Measurements from ENCODE around the gene FAM78B. TPM values are rescaled to one million over a fixed set of nuclear protein-coding genes. Genes with fewer than 3 reads are reported as not detected.

The FAM78B gene
- total and polyA plus RNA-seq, 4 donors, result 0.26 to 3.4 (median 1.1) TPM

DNA sequence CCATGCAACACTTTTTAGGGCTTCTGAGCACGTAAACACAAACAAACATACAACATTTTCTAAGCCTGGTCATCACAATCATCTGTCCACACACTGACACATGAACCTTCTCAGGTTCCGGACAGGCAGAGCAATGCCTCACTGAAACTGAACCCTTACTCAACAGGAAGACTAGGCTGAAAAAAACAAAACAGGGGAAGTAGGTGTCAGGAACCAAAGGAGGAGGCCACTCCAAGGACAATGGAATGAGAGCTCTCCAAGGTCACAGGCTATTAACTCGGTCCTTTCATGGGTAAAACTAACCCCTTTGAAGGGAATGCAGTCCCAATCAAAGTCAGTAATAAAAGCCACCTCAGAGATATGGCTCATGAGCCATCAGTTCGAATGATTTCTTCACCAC is 76.6 kb downstream of the FAM78B start:
- H3K27ac ChIP-seq (ENCODE audit: low read depth in 1 of 2, low read length in 2 of 2), result no peak overlapping the region
- intact Hi-C loops (cut with DNase I), result no loop called here
- no peaks in the 10 kb centered on the region for H3K9me3 ChIP-seq (ENCODE audit: control insufficient read depth, low read length)
- 47 to 50% methylated on average over 4 of the region's 4 CpGs for WGBS, 2 donors
- no peak overlapping the region for H3K4me3 ChIP-seq (ENCODE audit: low read length in 2 of 2)
- no peak for DNase-seq
- no peaks in the 10 kb centered on the region for H3K27me3 ChIP-seq (ENCODE audit: control insufficient read depth in 1 of 2, insufficient read depth in 2 of 2, low read length in 1 of 2)
- H3K4me1 ChIP-seq (ENCODE audit: control insufficient read depth in 1 of 2, insufficient read depth in 2 of 2, low read length in 2 of 2), result no peaks in the 10 kb centered on the region
- H3K36me3 ChIP-seq (ENCODE audit: control insufficient read depth in 1 of 2, insufficient read depth in 2 of 2, low read length in 1 of 2), result no peaks in the 10 kb centered on the region
- ATAC-seq (ENCODE audit: low FRiP score), result no peak

DNA sequence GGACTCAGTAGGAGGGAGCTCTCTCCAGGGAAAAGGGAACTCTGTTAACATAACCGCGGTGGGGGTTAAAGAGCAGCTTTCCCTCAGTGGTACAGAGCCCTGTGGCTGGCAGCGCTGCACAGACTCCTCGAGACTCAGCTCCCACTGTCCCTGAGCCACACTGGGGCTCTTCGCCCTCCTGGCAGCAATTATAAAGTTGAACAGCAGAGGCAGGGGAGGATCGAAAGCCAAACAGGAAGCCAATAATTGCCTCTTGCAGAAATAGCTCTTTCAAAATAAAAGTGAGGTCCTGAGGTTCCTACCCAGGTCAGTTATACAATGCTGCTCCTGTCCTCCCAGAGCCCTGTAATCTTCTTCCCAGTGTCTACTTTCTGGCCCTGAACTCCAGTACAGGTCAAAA is 77.0 kb downstream of the FAM78B start:
- H3K36me3 ChIP-seq (ENCODE audit: control insufficient read depth in 1 of 2, insufficient read depth in 2 of 2, low read length in 1 of 2), result no peaks in the 10 kb centered on the region
- WGBS, 2 donors, result 12% methylated on average over 6 of the region's 6 CpGs
- ATAC-seq (ENCODE audit: low FRiP score) (no peak), DNase-seq (no peak)
- no peak overlapping the region for H3K4me3 ChIP-seq (ENCODE audit: low read length in 2 of 2)
- H3K9me3 ChIP-seq (ENCODE audit: control insufficient read depth, low read length), result no peaks in the 10 kb centered on the region
- H3K27me3 ChIP-seq (ENCODE audit: control insufficient read depth in 1 of 2, insufficient read depth in 2 of 2, low read length in 1 of 2), result no peaks in the 10 kb centered on the region
- no peaks in the 10 kb centered on the region for H3K4me1 ChIP-seq (ENCODE audit: control insufficient read depth in 1 of 2, insufficient read depth in 2 of 2, low read length in 2 of 2)
- intact Hi-C loops (cut with DNase I), result no loop called here
- H3K27ac ChIP-seq (ENCODE audit: low read depth in 1 of 2, low read length in 2 of 2), result no peak overlapping the region

GRCh38 chr1:166088572-166088955 is 78.2 kb downstream of the FAM78B start:
- Histone ChIP-seq H3K4me1 (ENCODE audit: control insufficient read depth in 1 of 2, insufficient read depth in 2 of 2, low read length in 2 of 2) (no peaks in the 10 kb centered on the region), H3K9me3 (ENCODE audit: control insufficient read depth, low read length) (no peaks in the 10 kb centered on the region), H3K4me3 (ENCODE audit: low read length in 2 of 2) (no peak overlapping the region), H3K27ac (ENCODE audit: low read depth in 1 of 2, low read length in 2 of 2) (no peak overlapping the region), H3K27me3 (ENCODE audit: control insufficient read depth in 1 of 2, insufficient read depth in 2 of 2, low read length in 1 of 2) (no peaks in the 10 kb centered on the region), H3K36me3 (ENCODE audit: control insufficient read depth in 1 of 2, insufficient read depth in 2 of 2, low read length in 1 of 2) (no peaks in the 10 kb centered on the region)
- ATAC-seq (ENCODE audit: low FRiP score) (no peak), DNase-seq (no peak)
- intact Hi-C loops (cut with DNase I), result no loop called here
- 66 to 71% methylated on average over 4 of the region's 4 CpGs for WGBS, 2 donors

GRCh38 chr1:166087734-166088571 is 78.8 kb downstream of the FAM78B start:
- no peaks in the 10 kb centered on the region for H3K4me1 ChIP-seq (ENCODE audit: control insufficient read depth in 1 of 2, insufficient read depth in 2 of 2, low read length in 2 of 2)
- no peaks in the 10 kb centered on the region for H3K27me3 ChIP-seq (ENCODE audit: control insufficient read depth in 1 of 2, insufficient read depth in 2 of 2, low read length in 1 of 2)
- H3K4me3 ChIP-seq (ENCODE audit: low read length in 2 of 2), result no peak overlapping the region
- intact Hi-C loops (cut with DNase I), result no loop called here
- DNase-seq (no peak), ATAC-seq (ENCODE audit: low FRiP score) (no peak)
- H3K36me3 ChIP-seq (ENCODE audit: control insufficient read depth in 1 of 2, insufficient read depth in 2 of 2, low read length in 1 of 2), result no peaks in the 10 kb centered on the region
- 69 to 77% methylated on average over 8 of the region's 8 CpGs for WGBS, 2 donors
- no peak overlapping the region for H3K27ac ChIP-seq (ENCODE audit: low read depth in 1 of 2, low read length in 2 of 2)
- no peaks in the 10 kb centered on the region for H3K9me3 ChIP-seq (ENCODE audit: control insufficient read depth, low read length)

DNA sequence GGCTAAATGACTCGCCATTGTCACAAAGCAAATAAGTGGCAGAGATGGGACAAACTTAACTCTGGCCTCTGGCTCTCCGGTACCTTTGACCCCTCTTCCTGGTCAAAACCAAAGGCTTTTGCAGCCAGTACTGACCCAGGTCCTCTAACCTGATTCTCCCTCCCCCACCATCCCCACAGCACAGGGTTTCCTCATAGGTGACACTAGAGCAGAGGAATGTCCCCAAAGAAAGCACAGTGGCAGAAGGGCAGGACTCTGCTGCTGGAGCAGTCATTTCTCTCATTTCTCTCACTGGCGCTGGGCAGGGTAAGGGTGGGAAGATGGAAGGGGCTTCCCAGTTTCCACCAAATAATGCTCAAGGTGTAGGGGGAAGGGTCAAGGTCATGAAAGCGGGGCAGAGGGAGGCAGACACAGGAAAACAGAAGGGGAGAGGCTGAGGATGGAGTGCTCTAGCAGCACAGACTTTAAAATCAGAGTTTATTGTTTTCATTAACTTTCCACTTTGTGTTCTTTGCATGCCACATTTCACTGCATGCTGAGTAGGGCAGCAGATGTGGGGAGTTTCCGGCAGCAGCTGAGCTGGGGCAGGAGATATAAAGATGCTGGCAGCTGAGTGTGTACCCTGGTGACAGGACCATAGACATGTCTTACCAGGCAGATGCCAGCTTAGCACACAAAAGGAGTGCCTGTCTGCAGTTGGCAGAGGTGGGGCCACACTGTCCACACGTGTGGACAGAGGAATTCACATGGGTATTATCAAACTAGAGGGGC is 80.5 kb downstream of the FAM78B start:
- WGBS, 2 donors, result 50 to 53% methylated on average over 6 of the region's 6 CpGs
- H3K4me3 ChIP-seq (ENCODE audit: low read length in 2 of 2), result no peak overlapping the region
- H3K27ac ChIP-seq (ENCODE audit: low read depth in 1 of 2, low read length in 2 of 2), result no peak overlapping the region
- intact Hi-C loops (cut with DNase I), result no loop called here
- DNase-seq (no peak), ATAC-seq (ENCODE audit: low FRiP score) (no peak)
- H3K9me3 ChIP-seq (ENCODE audit: control insufficient read depth, low read length), result no peaks in the 10 kb centered on the region
- no peaks in the 10 kb centered on the region for H3K4me1 ChIP-seq (ENCODE audit: control insufficient read depth in 1 of 2, insufficient read depth in 2 of 2, low read length in 2 of 2)
- no peaks in the 10 kb centered on the region for H3K27me3 ChIP-seq (ENCODE audit: control insufficient read depth in 1 of 2, insufficient read depth in 2 of 2, low read length in 1 of 2)
- H3K36me3 ChIP-seq (ENCODE audit: control insufficient read depth in 1 of 2, insufficient read depth in 2 of 2, low read length in 1 of 2), result no peaks in the 10 kb centered on the region

DNA sequence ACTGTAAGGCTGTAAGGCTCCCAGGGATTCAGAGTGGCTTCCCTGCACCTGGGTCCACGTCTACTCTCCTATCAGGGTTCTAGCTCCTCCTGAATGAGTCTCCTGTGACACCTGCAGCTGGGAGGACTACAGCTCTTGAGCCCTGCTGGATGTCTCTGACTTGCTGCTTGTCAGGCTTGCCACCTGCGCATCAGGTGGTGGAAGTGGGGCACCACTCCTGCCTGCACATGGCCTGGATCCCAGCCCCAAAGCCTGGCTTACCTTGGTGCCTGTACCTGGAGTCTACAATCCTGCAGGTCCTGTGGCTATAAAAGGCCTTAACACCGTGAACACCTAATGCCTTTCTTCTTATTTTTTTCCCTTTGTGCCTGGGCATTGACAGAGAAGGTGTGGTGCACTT is 82.2 kb downstream of the FAM78B start:
- Histone ChIP-seq H3K4me1 (ENCODE audit: control insufficient read depth in 1 of 2, insufficient read depth in 2 of 2, low read length in 2 of 2) (no peaks in the 10 kb centered on the region), H3K4me3 (ENCODE audit: low read length in 2 of 2) (no peak overlapping the region), H3K27me3 (ENCODE audit: control insufficient read depth in 1 of 2, insufficient read depth in 2 of 2, low read length in 1 of 2) (no peaks in the 10 kb centered on the region), H3K36me3 (ENCODE audit: control insufficient read depth in 1 of 2, insufficient read depth in 2 of 2, low read length in 1 of 2) (no peaks in the 10 kb centered on the region), H3K27ac (ENCODE audit: low read depth in 1 of 2, low read length in 2 of 2) (no peak overlapping the region), H3K9me3 (ENCODE audit: control insufficient read depth, low read length) (no peaks in the 10 kb centered on the region)
- DNase-seq, result no peak
- no peak for ATAC-seq (ENCODE audit: low FRiP score)
- WGBS, 2 donors, result 74 to 82% methylated on average over 3 of the region's 3 CpGs
- intact Hi-C loops (cut with DNase I), result no loop called here

- WGBS, 2 donors, result 33 to 41% methylated on average over 2 of the region's 2 CpGs
- Histone ChIP-seq H3K9me3 (ENCODE audit: control insufficient read depth, low read length) (no peaks in the 10 kb centered on the region), H3K4me1 (ENCODE audit: control insufficient read depth in 1 of 2, insufficient read depth in 2 of 2, low read length in 2 of 2) (no peaks in the 10 kb centered on the region), H3K36me3 (ENCODE audit: control insufficient read depth in 1 of 2, insufficient read depth in 2 of 2, low read length in 1 of 2) (no peaks in the 10 kb centered on the region), H3K27me3 (ENCODE audit: control insufficient read depth in 1 of 2, insufficient read depth in 2 of 2, low read length in 1 of 2) (no peaks in the 10 kb centered on the region), H3K27ac (ENCODE audit: low read depth in 1 of 2, low read length in 2 of 2) (no peak overlapping the region), H3K4me3 (ENCODE audit: low read length in 2 of 2) (no peak overlapping the region)
- ATAC-seq (ENCODE audit: low FRiP score) (no peak), DNase-seq (no peak)
- intact Hi-C loops (cut with DNase I), result no loop called here
Measured at GRCh38 chr1:166083887-166084286, 82.9 kb downstream of the FAM78B start.

GRCh38 chr1:166082601-166083000 is 84.2 kb downstream of the FAM78B start:
- H3K4me1 ChIP-seq (ENCODE audit: control insufficient read depth in 1 of 2, insufficient read depth in 2 of 2, low read length in 2 of 2), result no peaks in the 10 kb centered on the region
- no peaks in the 10 kb centered on the region for H3K9me3 ChIP-seq (ENCODE audit: control insufficient read depth, low read length)
- WGBS, 2 donors, result 82 to 84% methylated on average over 5 of the region's 5 CpGs
- H3K4me3 ChIP-seq (ENCODE audit: low read length in 2 of 2), result no peak overlapping the region
- H3K27ac ChIP-seq (ENCODE audit: low read depth in 1 of 2, low read length in 2 of 2), result no peak overlapping the region
- ATAC-seq (ENCODE audit: low FRiP score) (no peak), DNase-seq (no peak)
- no peaks in the 10 kb centered on the region for H3K27me3 ChIP-seq (ENCODE audit: control insufficient read depth in 1 of 2, insufficient read depth in 2 of 2, low read length in 1 of 2)
- H3K36me3 ChIP-seq (ENCODE audit: control insufficient read depth in 1 of 2, insufficient read depth in 2 of 2, low read length in 1 of 2), result no peaks in the 10 kb centered on the region
- intact Hi-C loops (cut with DNase I), result no loop called here

All from aorta (tissue), 5 donors.